Stimulated activated CD4-positive, alpha-beta T cell treated with anti-CD3 and anti-CD28 coated beads, Interleukin-2, amount 100 ng/mL, for 4 hours (primary cell): ENCODE results near the gene LRRC23.
A peak's percentile ranks its signal among the peaks of the same experiment; 100 is the strongest.
"Not testable (repeated sequence)": the region's sequence is repeated elsewhere in the genome, so short reads cannot be mapped to it uniquely, and the experiment has no call there.

Experiments
- DNase-seq: peaks from one replicate; pipeline ENCODE4 v3.0.0-alpha.2; 2020; ENCODE audit warnings: low read depth

The LRRC23 gene

GRCh38 chr12:6902448-6902847 lies 2.2 kb upstream of the LRRC23 start:
- no peak for DNase-seq

GRCh38 chr12:6903722-6904121 lies 900 bp upstream of the LRRC23 start:
- DNase-seq, result no peak

GRCh38 chr12:6905414-6906040 lies 905 bp downstream of the LRRC23 start:
- DNase-seq, result no peak

- DNase-seq, result not testable (repeated sequence)
Measured at GRCh38 chr12:6908141-6908540, 3.5 kb downstream of the LRRC23 start.

GRCh38 chr12:6909421-6910145 lies 5.0 kb downstream of the LRRC23 start:
- DNase-seq, result no peak

GRCh38 chr12:6912164-6912935 lies 7.7 kb downstream of the LRRC23 start:
- DNase-seq, result no peak

GRCh38 chr12:6914246-6914946 lies 9.8 kb downstream of the LRRC23 start, which contains the start of gene ENO2:
ENO2 (plus strand) TSS chr12:6914580; CDS start chr12:6915833, 1,253 bp downstream.
- DNase-seq, result peak; percentile 86

GRCh38 chr12:6914947-6915788 lies 10.5 kb downstream of the LRRC23 start:
- DNase-seq, result no peak

- DNase-seq, result no peak
Measured at GRCh38 chr12:6915789-6916285, 11.2 kb downstream of the LRRC23 start.

- DNase-seq, result no peak
Measured at GRCh38 chr12:6916426-6917200, 12.0 kb downstream of the LRRC23 start.

GRCh38 chr12:6917491-6918231 lies 13.0 kb downstream of the LRRC23 start:
- no peak for DNase-seq

- DNase-seq, result no peak
Measured at GRCh38 chr12:6919588-6919987, 15.0 kb downstream of the LRRC23 start.

- DNase-seq, result no peak
Measured at GRCh38 chr12:6921539-6921938, 16.9 kb downstream of the LRRC23 start.

- no peak for DNase-seq
Measured at GRCh38 chr12:6921996-6922946, 17.6 kb downstream of the LRRC23 start.

GRCh38 chr12:6923003-6923732 lies 18.5 kb downstream of the LRRC23 start:
- no peak for DNase-seq

GRCh38 chr12:6923851-6924250 lies 19.2 kb downstream of the LRRC23 start:
- no peak for DNase-seq

GRCh38 chr12:6925239-6925539 lies 20.6 kb downstream of the LRRC23 start:
- DNase-seq, result no peak
